IMR-90 (cell line): ENCODE measurements around the gene LAG3.

Source experiments
- CEBPB ChIP-seq: IDR thresholded peaks from 2 replicates; pipeline ENCODE4 v1.6.1; 2012; ENCODE audit warnings: low read depth, low read length, improper control_type of control experiment
- CTCF ChIP-seq: conservative IDR thresholded peaks from 2 replicates; pipeline ENCODE4 v1.5.1; 2012; ENCODE audit warnings: mild to moderate bottlenecking, low read depth, low read length, improper control_type of control experiment
- ELK1 ChIP-seq: fragments of 150-350 bp; IDR thresholded peaks from 2 replicates; pipeline ENCODE4 v1.6.1; 2016; ENCODE audit warnings: low read depth, mild to moderate bottlenecking, low read length, moderate library complexity, borderline replicate concordance
- MAZ ChIP-seq: IDR thresholded peaks from 2 replicates; pipeline ENCODE4 v1.6.1; 2012; ENCODE audit warnings: low read depth, mild to moderate bottlenecking, low read length, improper control_type of control experiment, moderate library complexity, borderline replicate concordance

DNA sequence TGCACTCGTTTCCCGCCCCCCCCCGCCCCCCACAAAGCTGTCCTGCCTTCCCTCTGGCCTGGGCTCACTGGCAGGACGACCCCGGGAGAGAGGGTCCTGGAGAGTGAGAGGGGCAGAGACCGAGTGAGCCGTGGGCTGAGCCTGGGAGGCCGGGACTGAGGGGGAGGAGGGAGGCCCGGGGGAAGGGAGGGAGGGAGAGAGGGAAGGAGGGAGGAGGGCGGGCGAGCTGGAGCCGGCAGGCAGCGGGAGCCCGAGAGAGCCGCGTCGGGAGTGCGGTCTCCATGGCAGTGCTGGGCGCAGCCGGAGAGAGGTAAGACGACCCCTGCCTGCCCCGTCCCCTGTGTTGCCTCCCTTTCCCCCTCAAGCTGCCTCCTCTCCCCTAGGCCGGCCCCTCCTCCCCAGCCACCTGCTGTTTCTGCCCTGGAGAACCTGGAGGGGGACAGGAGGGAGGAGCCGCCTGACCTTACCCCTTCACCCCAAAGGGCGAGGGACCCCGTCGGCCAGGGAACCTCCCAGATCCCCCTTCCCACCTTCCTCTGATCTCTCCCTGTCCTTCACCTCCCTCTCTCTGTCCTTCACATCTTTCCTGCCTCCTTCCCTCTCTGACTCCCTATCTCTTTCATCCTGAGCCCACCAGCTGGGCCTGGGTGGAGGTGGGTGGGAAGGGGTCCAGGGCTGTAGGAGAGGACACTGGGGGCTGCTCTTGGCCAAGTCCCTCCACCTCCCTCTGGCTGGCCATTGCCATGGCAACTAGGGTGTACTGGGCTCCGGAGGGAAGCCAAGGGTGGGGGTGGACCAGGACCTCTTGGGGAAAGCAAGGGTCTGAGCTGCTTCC lies 49.5 kb downstream of the LAG3 start, which contains the start of gene GPR162:
- TF ChIP-seq CEBPB (no peak), CTCF (no peak), ELK1 (no peak), MAZ (no peak; the same call in 1 of the 2 replicates)
